SW 1271 (cell line): ENCODE data around the gene COMMD1.
"Not testable (repeated sequence)": the region's sequence is repeated elsewhere in the genome, so short reads cannot be mapped to it uniquely, and the experiment has no call there.

Source experiments
- DNase-seq, 2 experiments: peaks; one replicate each; lab custom pipeline; 2025; lab: John Stamatoyannopoulos, UW

The COMMD1 gene

GRCh38 chr2:62030902-62031301, 125.4 kb downstream of the COMMD1 start:
- DNase-seq, result no peak

- DNase-seq, result no peak
Measured at GRCh38 chr2:62032096-62032495, 126.6 kb downstream of the COMMD1 start.

- DNase-seq, result no peak
Measured at GRCh38 chr2:62034715-62035114, 129.2 kb downstream of the COMMD1 start.

GRCh38 chr2:62036229-62036628, 130.8 kb downstream of the COMMD1 start:
- no peak for DNase-seq

- DNase-seq, result no peak
Measured at GRCh38 chr2:62036761-62037250, 131.3 kb downstream of the COMMD1 start.

GRCh38 chr2:62038975-62039771, 133.7 kb downstream of the COMMD1 start:
- no peak for DNase-seq

GRCh38 chr2:62040926-62041325, 135.5 kb downstream of the COMMD1 start:
- DNase-seq, result no peak

GRCh38 chr2:62041701-62042385, 136.4 kb downstream of the COMMD1 start:
- DNase-seq, result not testable (repeated sequence)

- DNase-seq, result no peak
Measured at GRCh38 chr2:62042400-62042799, 136.9 kb downstream of the COMMD1 start.

GRCh38 chr2:62042944-62043343, 137.5 kb downstream of the COMMD1 start:
- no peak for DNase-seq

- DNase-seq, result no peak
Measured at GRCh38 chr2:62045017-62045543, 139.6 kb downstream of the COMMD1 start.

- DNase-seq, result no peak
Measured at GRCh38 chr2:62046141-62046540, 140.7 kb downstream of the COMMD1 start.

- no peak for DNase-seq
Measured at GRCh38 chr2:62050456-62051045, 145.1 kb downstream of the COMMD1 start.

GRCh38 chr2:62054029-62054791, 148.7 kb downstream of the COMMD1 start:
- no peak for DNase-seq

- DNase-seq, result no peak
Measured at GRCh38 chr2:62054916-62055450, 149.5 kb downstream of the COMMD1 start.

- no peak for DNase-seq
Measured at GRCh38 chr2:62055724-62056336, 150.4 kb downstream of the COMMD1 start.

- no peak for DNase-seq
Measured at GRCh38 chr2:62056341-62056740, 150.9 kb downstream of the COMMD1 start.

- no peak for DNase-seq
Measured at GRCh38 chr2:62065243-62065642, 159.8 kb downstream of the COMMD1 start.

- no peak for DNase-seq
Measured at GRCh38 chr2:62071126-62071598, 165.7 kb downstream of the COMMD1 start.

GRCh38 chr2:62071760-62072680, 166.5 kb downstream of the COMMD1 start:
- DNase-seq, result no peak
